ENCODE data around the gene EID3. TPM values are rescaled to one million over a fixed set of nuclear protein-coding genes. Genes with fewer than 3 reads are reported as not detected.

The EID3 gene
- total RNA-seq, 1 experiment from 2014 or later = 1.4 TPM

DNA sequence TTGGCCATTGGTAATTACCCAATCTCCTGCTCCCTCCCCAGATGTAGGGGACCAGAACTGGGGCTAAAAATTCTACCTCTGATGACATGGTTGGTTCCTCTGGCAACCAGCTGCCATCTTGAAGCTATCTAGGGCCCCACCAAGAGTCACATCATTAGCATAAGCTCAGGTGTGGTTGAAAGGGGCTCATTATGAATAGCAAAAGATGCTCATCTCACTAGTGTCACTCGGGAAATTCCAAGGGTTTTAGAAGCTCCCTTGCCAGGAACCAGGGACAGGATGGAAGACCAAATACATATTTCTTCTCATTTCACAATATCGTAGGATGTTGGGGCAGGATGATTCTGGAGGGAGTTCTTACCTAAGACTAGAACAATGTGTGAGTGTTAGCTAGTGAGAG lies 38.6 kb downstream of the EID3 start:
- H3K27ac Mint-ChIP-seq = no peak overlapping the region; a peak in 2 of 7 replicates

More for the DNA sequence above, 38.6 kb downstream of the EID3 start:
- Mint-ChIP-seq H3K27me3 (ENCODE audit: low read depth) (no peaks in the 10 kb centered on the region), H3K9me3 (no peaks in the 10 kb centered on the region), H3K4me3 (no peak overlapping the region), H3K4me1 (peaks cover 4 to 5% of the 10 kb centered on the region in 2 experiments; a peak in 3 of 4 replicates), H3K36me3 (ENCODE audit: insufficient read depth in 1 of 3, low read depth in 3 of 3) (peaks cover 30 to 64% (median 55%) of the 10 kb centered on the region in 3 experiments; a peak in 6 of 7 replicates)
- no peak overlapping the region for H3K4ac ChIP-seq (ENCODE audit: low read depth, low read length)
- H4K5ac ChIP-seq (ENCODE audit: insufficient read length, low read depth, low read length) = no peak overlapping the region
- H2BK12ac ChIP-seq (ENCODE audit: insufficient read length, low read depth, low read length) = no peak overlapping the region
- H4K8ac ChIP-seq (replicated peaks; ENCODE audit: insufficient read length, low read depth, low read length) = no peak overlapping the region
- H3K14ac ChIP-seq (ENCODE audit: insufficient read depth, low read length) = no peak overlapping the region
- H3K23me2 ChIP-seq (ENCODE audit: insufficient read length, low read depth, low read length, poor library complexity, severe bottlenecking) = no peaks in the 10 kb centered on the region
- H3K4me2 ChIP-seq (ENCODE audit: insufficient read depth, insufficient read length, low read length) = no peak overlapping the region
- H2AFZ ChIP-seq (ENCODE audit: low read length) = no peak overlapping the region
- no peaks in the 10 kb centered on the region for H3K4me1 ChIP-seq (ENCODE audit: insufficient read depth, low read length)
- H3K79me2 ChIP-seq (ENCODE audit: insufficient read depth, low read length) = no peaks in the 10 kb centered on the region
- no peaks in the 10 kb centered on the region for H3K27me3 ChIP-seq (ENCODE audit: insufficient read depth, low read length)
- H4K91ac ChIP-seq (ENCODE audit: insufficient read length, low read depth, low read length) = no peak overlapping the region
- H3K79me1 ChIP-seq (ENCODE audit: insufficient read depth, low read depth, low read length, poor library complexity, severe bottlenecking) = no peaks in the 10 kb centered on the region
- H3K56ac ChIP-seq (ENCODE audit: insufficient read length, low read depth, low read length) = no peak overlapping the region
- no peak overlapping the region for H3K23ac ChIP-seq (ENCODE audit: insufficient read length, low read depth, low read length)
- no peak for DNase-seq
- no peaks in the 10 kb centered on the region for H4K20me1 ChIP-seq (ENCODE audit: control insufficient read depth, insufficient read depth, insufficient read length)
- no peak overlapping the region for H2BK15ac ChIP-seq (ENCODE audit: low read depth, low read length)
- no peaks in the 10 kb centered on the region for H3K9me3 ChIP-seq (ENCODE audit: control insufficient read depth, low read depth, low read length)
- H2BK20ac ChIP-seq (ENCODE audit: low read depth, low read length, poor library complexity, severe bottlenecking) = no peak overlapping the region
- no peak overlapping the region for H2BK5ac ChIP-seq (ENCODE audit: insufficient read length, low read length)
- no peak overlapping the region for H3T11ph ChIP-seq (ENCODE audit: low read length)
- TF ChIP-seq, protein P1, sequence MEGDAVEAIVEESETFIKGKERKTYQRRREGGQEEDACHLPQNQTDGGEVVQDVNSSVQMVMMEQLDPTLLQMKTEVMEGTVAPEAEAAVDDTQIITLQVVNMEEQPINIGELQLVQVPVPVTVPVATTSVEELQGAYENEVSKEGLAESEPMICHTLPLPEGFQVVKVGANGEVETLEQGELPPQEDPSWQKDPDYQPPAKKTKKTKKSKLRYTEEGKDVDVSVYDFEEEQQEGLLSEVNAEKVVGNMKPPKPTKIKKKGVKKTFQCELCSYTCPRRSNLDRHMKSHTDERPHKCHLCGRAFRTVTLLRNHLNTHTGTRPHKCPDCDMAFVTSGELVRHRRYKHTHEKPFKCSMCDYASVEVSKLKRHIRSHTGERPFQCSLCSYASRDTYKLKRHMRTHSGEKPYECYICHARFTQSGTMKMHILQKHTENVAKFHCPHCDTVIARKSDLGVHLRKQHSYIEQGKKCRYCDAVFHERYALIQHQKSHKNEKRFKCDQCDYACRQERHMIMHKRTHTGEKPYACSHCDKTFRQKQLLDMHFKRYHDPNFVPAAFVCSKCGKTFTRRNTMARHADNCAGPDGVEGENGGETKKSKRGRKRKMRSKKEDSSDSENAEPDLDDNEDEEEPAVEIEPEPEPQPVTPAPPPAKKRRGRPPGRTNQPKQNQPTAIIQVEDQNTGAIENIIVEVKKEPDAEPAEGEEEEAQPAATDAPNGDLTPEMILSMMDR (conservative IDR thresholded peaks at IDR 0.05) = no peak
- no peak overlapping the region for H3K18ac ChIP-seq (ENCODE audit: insufficient read length, low read depth, low read length)
- no peak overlapping the region for H3K9ac ChIP-seq (ENCODE audit: extremely low read depth, insufficient read length, low read length)
- WGBS (ENCODE audit: extremely low coverage, insufficient read length, low lambda C conversion rate) = no CpG with 5 or more reads among the region's 2 CpGs
- H2AK5ac ChIP-seq (ENCODE audit: insufficient read length, low read length) = no peak overlapping the region
- H3K27ac ChIP-seq (ENCODE audit: insufficient read length, low read depth, low read length) = no peak overlapping the region
- H2BK120ac ChIP-seq (ENCODE audit: low read depth, low read length, poor library complexity, severe bottlenecking) = no peak overlapping the region

Measured in H9 (cell line).